Measurements from ENCODE around the gene PELI2. TPM values are rescaled to one million over a fixed set of nuclear protein-coding genes. Genes with fewer than 3 reads are reported as not detected.

The PELI2 gene
- total RNA-seq, 2 experiments from 2014 or later: 6.2 to 7.8 TPM

DNA sequence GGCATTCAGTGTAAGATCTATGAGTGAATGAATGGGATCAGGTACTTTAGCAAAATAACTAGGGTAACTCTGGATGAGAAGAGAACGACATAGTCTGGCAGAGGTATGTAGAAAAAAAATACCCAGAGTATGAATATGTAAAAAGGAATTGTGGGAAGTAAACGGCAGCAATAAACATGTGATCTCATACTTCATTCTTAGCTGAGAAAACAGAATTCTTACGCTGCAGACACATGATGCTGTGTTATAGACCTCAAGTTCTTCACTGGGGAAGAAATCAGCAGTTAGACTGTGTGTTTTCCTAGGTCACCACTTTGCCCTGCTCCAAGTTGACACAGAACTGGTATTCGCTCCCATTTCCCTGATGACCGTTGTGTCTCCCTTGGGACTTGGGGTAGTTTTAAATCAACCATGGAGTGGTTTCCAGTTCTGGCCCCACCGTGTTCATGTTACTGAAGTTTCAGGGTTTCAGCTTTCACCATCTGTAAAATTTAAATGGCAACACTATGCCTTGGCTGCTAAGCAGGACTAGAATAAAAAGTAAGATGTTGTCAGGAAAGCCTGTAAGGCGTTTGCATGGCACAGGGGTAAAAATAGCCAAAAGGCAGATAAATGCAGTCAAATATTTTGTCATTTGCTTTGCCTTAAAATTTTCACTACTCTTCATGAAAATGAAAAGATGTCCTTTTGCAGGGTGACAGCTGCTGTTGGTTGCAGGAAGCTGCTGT is 223.7 kb downstream of the PELI2 start:
- Mint-ChIP-seq H3K27me3 (ENCODE audit: low read depth) (no peaks in the 10 kb centered on the region), H3K27ac (no peak overlapping the region), H3K9me3 (no peaks in the 10 kb centered on the region), H3K4me1 (ENCODE audit: low read depth) (no peaks in the 10 kb centered on the region), H3K4me3 (no peak overlapping the region), H3K36me3 (ENCODE audit: low read depth) (no peaks in the 10 kb centered on the region)
- no peak for DNase-seq
- CTCF ChIA-PET: interaction anchor here (2.0 kb wide), 1 partner anchor 611 kb away, joined by 7 read pairs; no protein-coding TSS in a partner anchor
- intact Hi-C loops (cut with micrococcal nuclease): loop anchor here (2.0 to 10.0 kb wide), 5 partner anchors 133 to 903 kb away; no protein-coding TSS in a partner anchor

DNA sequence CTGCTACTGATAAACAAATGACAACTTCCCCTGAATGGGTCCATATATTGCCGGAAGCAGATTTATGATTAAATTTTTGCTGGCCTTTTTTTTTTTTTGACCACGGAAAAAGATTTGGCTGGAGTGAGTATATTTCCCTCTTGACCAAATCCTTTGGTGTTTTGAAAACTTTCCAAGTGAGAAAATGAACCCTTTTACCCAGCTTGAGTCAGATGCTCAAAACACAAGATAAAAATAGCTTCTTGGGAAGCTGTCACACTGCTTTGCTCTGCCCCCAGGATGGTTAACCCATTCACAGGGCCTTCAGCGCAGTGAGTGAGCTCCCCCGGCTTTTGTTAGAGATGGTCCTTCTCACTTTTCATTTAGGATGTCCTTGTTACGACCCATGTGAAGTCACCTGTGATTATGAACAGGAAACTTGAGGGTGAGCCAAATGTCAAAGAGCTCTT is 224.3 kb downstream of the PELI2 start:
- intact Hi-C loops (cut with micrococcal nuclease): loop anchor here (5.0 to 10.0 kb wide), 2 partner anchors 132 to 475 kb away; no protein-coding TSS in a partner anchor
- H3K9me3 Mint-ChIP-seq: no peaks in the 10 kb centered on the region
- CTCF ChIA-PET: interaction anchor here (2.0 kb wide), 1 partner anchor 611 kb away, joined by 7 read pairs; no protein-coding TSS in a partner anchor

DNA sequence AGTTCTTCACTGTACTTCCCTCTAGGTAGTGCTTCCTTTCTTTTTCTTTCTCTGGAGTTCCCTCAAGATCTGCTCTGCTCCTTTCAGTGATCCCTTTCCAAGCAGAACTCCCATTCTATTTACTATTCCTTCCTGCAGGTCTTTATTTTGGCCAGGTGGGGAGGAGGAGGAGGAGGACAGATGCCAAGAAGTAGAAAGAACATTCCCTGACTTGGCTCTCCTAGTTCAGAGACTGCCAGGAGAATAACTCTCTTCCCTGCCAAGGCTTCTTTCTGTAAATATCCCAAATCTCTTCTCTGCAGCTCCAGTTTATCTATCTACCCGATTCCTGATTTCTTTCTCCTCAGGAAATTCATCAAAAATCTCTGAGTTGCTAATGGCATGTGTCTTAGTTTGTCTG is 231.7 kb downstream of the PELI2 start:
- intact Hi-C loops (cut with micrococcal nuclease): loop anchor here (10.0 kb wide), 1 partner anchor 125 kb away; no protein-coding TSS in a partner anchor
- Mint-ChIP-seq H3K27ac (no peak overlapping the region), H3K27me3 (ENCODE audit: low read depth) (no peaks in the 10 kb centered on the region), H3K4me1 (ENCODE audit: low read depth) (no peaks in the 10 kb centered on the region), H3K4me3 (no peak overlapping the region), H3K9me3 (peaks cover 11% of the 10 kb centered on the region), H3K36me3 (ENCODE audit: low read depth) (peaks cover 6% of the 10 kb centered on the region)
- no peak for DNase-seq
- CTCF ChIA-PET: no interaction called here

More for the DNA sequence above, 224.3 kb downstream of the PELI2 start:
- no peaks in the 10 kb centered on the region for H3K27me3 Mint-ChIP-seq (ENCODE audit: low read depth)
- no peaks in the 10 kb centered on the region for H3K36me3 Mint-ChIP-seq (ENCODE audit: low read depth)
- H3K4me1 Mint-ChIP-seq (ENCODE audit: low read depth): no peaks in the 10 kb centered on the region
- no peak overlapping the region for H3K27ac Mint-ChIP-seq
- H3K4me3 Mint-ChIP-seq: no peak overlapping the region
- no peak for DNase-seq
